Breast epithelium (tissue), 4 donors: ENCODE data around the gene CD55. TPM values are rescaled to one million over a fixed set of nuclear protein-coding genes. Genes with fewer than 3 reads are reported as not detected.

ENCODE experiments used
- DNase-seq, 2 donors: peaks; one replicate each; pipeline ENCODE4 v3.0.0-alpha.2; 2019; ENCODE audit warnings: low spot score in 2 of 2
- H3K27ac ChIP-seq, 2 donors: fragments of 200-600 bp; sonication (generic) in 1 of 2; one replicate each; pipeline ENCODE4 v1.5.1; 2016 to 2019; ENCODE audit warnings: mild to moderate bottlenecking in 1 of 2
- H3K27me3 ChIP-seq, 2 donors: fragments of 200-600 bp; sonication (generic) in 1 of 2; one replicate each; pipeline versions ENCODE4 v1.5.1 to v1.6.0; 2017 to 2019; ENCODE audit warnings: control low read depth in 1 of 2, mild to moderate bottlenecking in 1 of 2
- H3K36me3 ChIP-seq: fragments of 200-600 bp; one replicate; pipeline ENCODE4 v1.5.1; 2019
- H3K4me1 ChIP-seq, 2 donors: fragments of 200-600 bp; sonication (generic); one replicate each; pipeline ENCODE4 v1.5.1; 2016 to 2019; ENCODE audit warnings: control low read depth in 1 of 2
- H3K4me3 ChIP-seq, 3 donors: fragments of 200-600 bp; sonication (generic); 1 replicate in 2 of 3; 2 replicates in 1 of 3; pipeline ENCODE4 v1.5.1; 2016 to 2019; ENCODE audit warnings: mild to moderate bottlenecking in 3 of 3, moderate library complexity in 2 of 3
- H3K9me3 ChIP-seq, 2 donors: fragments of 200-600 bp; sonication (generic) in 1 of 2; one replicate each; pipeline ENCODE4 v1.5.1; 2016 to 2019; ENCODE audit warnings: control low read depth in 1 of 2
- CTCF ChIP-seq, 3 donors: fragments of 450-650 bp; IDR thresholded peaks; one replicate each; pipeline ENCODE4 v1.5.1; 2016 to 2017; ENCODE audit warnings: antibody characterized with exemption in 3 of 3, mild to moderate bottlenecking in 3 of 3, moderate library complexity in 3 of 3
- POLR2A ChIP-seq: fragments of 450-650 bp; IDR thresholded peaks from one replicate; pipeline ENCODE4 v1.6.1; 2016; ENCODE audit warnings: antibody characterized with exemption, mild to moderate bottlenecking, moderate library complexity
- POLR2AphosphoS5 ChIP-seq, 3 donors: sonication (generic); formaldehyde crosslinking; IDR thresholded peaks; one replicate each; pipeline ENCODE4 v1.6.1; 2017; ENCODE audit warnings: antibody characterized with exemption in 3 of 3
- intact Hi-C: fragments of 100-400 bp; cut with DNase I; formaldehyde crosslinking; loops from one replicate; pipeline ENCODE4 v1.15.1; 2023; ENCODE audit warnings: low total_unique reads
- total RNA-seq, 3 donors: library from RNA; depleted of rRNA; stranded (reverse); fragments of >200 nt; gene quantifications; one replicate each; pipeline ENCODE4 v1.1.0, GENCODE V29; 2016

CD55 gene
- total RNA-seq, 3 donors from 2014 or later: 65.4 to 132 (median 67.8) TPM

DNA sequence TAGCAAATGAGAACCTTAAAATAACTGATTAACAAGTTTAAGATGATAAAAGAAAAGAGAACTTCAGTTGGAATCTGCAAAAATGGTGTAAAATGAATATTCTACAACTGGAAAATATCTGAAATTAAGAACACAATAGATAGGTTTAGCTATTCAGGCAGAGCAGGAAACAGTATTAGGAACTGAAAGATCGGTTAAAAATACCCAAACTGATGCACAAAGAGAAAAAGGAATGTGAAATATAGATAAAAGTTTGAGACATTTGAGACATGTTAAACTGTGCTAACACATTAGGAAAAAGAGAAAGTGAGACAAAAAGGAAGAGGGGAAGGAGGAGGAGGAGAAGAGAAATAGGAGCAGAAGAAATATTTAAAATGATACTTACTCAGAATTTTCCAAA is 12.1 kb downstream of the CD55 start:
- TF ChIP-seq POLR2A: no peak
- TF ChIP-seq CTCF (IDR thresholded peaks at IDR 0.05): no peak
- TF ChIP-seq POLR2AphosphoS5 (IDR thresholded peaks at IDR 0.05): no peak
- H3K27me3 ChIP-seq: no peaks in the 10 kb centered on the region
- no peaks in the 10 kb centered on the region for H3K4me1 ChIP-seq
- no peaks in the 10 kb centered on the region for H3K9me3 ChIP-seq
- DNase-seq: no peak
- no peak overlapping the region for H3K27ac ChIP-seq
- H3K4me3 ChIP-seq: no peak overlapping the region
- peaks cover 15% of the 10 kb centered on the region for H3K36me3 ChIP-seq
- intact Hi-C loops: no loop called here

DNA sequence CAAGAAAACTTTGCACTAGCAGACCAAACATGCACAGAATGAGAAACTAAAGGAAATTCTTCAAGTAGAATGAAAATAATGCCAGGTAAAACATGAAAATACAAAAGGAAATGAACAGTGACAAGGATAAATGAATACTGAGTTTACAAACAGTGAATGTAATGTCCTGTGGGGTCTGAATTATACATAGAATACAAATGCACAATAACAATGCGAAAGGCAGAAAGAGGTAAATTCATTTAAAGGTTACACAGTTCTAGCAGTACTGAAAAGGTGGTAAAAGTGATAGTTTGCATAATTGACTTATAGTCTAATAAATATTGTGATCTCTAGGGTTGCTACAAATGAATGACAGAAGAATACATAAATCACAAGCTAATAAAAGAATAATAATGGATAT is 12.9 kb downstream of the CD55 start:
- DNase-seq: no peak
- Histone ChIP-seq H3K4me1 (no peaks in the 10 kb centered on the region), H3K27ac (no peak overlapping the region), H3K9me3 (no peaks in the 10 kb centered on the region), H3K36me3 (peaks cover 15% of the 10 kb centered on the region), H3K4me3 (no peak overlapping the region), H3K27me3 (no peaks in the 10 kb centered on the region)
- TF ChIP-seq CTCF (IDR thresholded peaks at IDR 0.05) (no peak), POLR2AphosphoS5 (IDR thresholded peaks at IDR 0.05) (no peak), POLR2A (no peak)
- intact Hi-C loops: no loop called here

- no peaks in the 10 kb centered on the region for H3K9me3 ChIP-seq
- no peak overlapping the region for H3K4me3 ChIP-seq
- H3K4me1 ChIP-seq: no peaks in the 10 kb centered on the region
- TF ChIP-seq POLR2A (no peak), CTCF (IDR thresholded peaks at IDR 0.05) (no peak), POLR2AphosphoS5 (IDR thresholded peaks at IDR 0.05) (no peak)
- H3K36me3 ChIP-seq: peaks cover 15% of the 10 kb centered on the region
- intact Hi-C loops: no loop called here
- H3K27me3 ChIP-seq: no peaks in the 10 kb centered on the region
- DNase-seq: no peak
- peak overlapping the region in 1 of 2 donors; percentile 78 for H3K27ac ChIP-seq
Observed at GRCh38 chr1:207335138-207335537, 13.7 kb downstream of the CD55 start.

DNA sequence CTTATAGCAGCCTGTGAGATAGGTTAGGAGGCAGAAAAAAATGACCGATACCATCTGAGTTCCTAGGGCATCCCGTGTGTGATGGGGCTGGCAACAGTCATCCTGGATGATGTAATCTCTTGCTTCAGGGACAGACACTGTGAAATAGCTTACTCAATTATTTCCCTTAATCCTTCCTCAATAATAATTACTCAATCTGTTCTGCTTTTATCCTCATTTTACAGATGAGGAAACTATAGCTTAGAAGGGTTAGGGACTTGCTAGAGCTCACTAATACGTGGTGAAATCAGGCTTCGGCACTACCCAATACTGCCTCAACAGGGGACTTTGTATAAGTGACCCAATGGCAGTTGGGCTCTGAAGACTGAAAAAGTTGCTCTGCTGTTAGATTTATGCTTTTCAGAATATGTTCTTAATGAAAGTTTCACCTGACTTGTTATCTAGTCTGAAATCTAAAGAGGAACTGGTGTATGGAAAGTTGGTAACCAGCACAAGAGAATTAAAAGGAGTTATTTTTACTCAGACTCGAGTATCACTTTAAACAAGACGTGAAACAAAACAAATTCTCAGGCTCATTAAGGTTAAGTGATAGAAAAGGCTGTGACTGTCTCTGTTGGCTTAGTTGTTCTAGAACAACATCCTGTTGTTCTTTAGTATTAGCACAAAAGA is 14.4 kb downstream of the CD55 start:
- no peak for TF ChIP-seq POLR2A
- TF ChIP-seq POLR2AphosphoS5 (IDR thresholded peaks at IDR 0.05): peak in 2 of 3 donors; percentile 18 to 57
- no peak for TF ChIP-seq CTCF (IDR thresholded peaks at IDR 0.05)
- no peak overlapping the region for H3K4me3 ChIP-seq
- peak overlapping the region; percentile 53 to 78 for H3K27ac ChIP-seq
- no peaks in the 10 kb centered on the region for H3K27me3 ChIP-seq
- peaks cover 11% of the 10 kb centered on the region for H3K36me3 ChIP-seq
- no peaks in the 10 kb centered on the region for H3K9me3 ChIP-seq
- H3K4me1 ChIP-seq: no peaks in the 10 kb centered on the region
- DNase-seq: no peak
- intact Hi-C loops: no loop called here

DNA sequence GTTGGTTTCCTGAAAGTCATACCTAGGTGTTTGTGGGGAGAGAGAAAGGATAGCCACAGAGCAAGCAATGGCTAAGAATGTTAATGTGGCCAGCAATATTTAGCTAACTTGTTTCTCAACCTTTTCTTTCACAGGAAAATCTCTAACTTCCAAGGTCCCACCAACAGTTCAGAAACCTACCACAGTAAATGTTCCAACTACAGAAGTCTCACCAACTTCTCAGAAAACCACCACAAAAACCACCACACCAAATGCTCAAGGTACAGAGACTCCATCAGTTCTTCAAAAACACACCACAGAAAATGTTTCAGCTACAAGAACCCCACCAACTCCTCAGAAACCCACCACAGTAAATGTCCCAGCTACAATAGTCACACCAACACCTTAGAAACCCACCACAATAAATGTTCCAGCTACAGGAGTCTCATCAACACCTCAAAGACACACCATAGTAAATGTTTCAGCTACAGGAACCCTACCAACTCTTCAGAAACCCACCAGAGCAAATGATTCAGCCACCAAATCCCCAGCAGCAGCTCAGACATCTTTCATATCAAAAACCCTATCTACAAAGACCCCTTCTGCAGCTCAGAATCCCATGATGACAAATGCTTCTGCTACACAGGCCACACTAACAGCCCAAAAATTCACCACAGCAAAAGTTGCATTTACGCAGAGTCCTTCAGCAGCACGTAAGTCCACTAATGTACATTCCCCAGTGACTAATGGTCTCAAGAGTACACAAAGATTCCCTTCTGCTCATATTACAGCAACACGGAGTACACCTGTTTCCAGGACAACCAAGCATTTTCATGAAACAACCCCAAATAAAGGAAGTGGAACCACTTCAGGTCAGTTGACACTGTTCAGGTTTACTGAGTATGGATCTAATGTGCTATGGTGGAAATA is 15.3 kb downstream of the CD55 start:
- intact Hi-C loops: no loop called here
- peaks cover 10% of the 10 kb centered on the region for H3K36me3 ChIP-seq
- H3K4me1 ChIP-seq: no peaks in the 10 kb centered on the region
- peak overlapping the region; percentile 53 to 78 for H3K27ac ChIP-seq
- no peaks in the 10 kb centered on the region for H3K27me3 ChIP-seq
- TF ChIP-seq POLR2A (no peak), POLR2AphosphoS5 (IDR thresholded peaks at IDR 0.05) (peak in 1 of 3 donors; percentile 15), CTCF (IDR thresholded peaks at IDR 0.05) (no peak)
- H3K4me3 ChIP-seq: no peak overlapping the region
- no peak for DNase-seq
- no peaks in the 10 kb centered on the region for H3K9me3 ChIP-seq
